ENCODE measurements around the gene ANKRD31.

The ANKRD31 gene

DNA sequence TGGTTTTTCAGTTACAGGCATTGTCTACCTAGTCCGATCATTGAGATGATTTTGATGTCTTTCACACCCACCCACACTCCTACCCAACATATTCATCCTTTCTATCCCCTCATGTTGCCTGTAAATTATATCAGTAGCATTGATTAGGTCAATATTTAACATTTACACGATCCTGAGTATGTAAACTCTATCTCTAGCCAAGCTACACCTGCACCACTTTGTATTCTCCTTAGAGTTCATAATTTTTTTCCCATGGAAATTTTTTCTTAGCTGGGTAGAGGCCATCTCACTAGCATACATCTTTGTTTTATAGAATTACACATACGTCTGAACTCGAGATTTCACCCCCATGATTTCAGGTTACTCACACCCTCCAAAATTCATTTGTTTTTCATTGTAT, 214.9 kb downstream of the ANKRD31 start:
- no peak for ATAC-seq (replicated peaks)
- H3K4me3 Mint-ChIP-seq, result no peak overlapping the region
- H3K27ac Mint-ChIP-seq, result no peak overlapping the region
- no peaks in the 10 kb centered on the region for H3K27me3 Mint-ChIP-seq
- no peaks in the 10 kb centered on the region for H3K36me3 Mint-ChIP-seq (ENCODE audit: insufficient read depth)
- H3K9me3 Mint-ChIP-seq, result no peaks in the 10 kb centered on the region
- peaks cover 14 to 41% of the 10 kb centered on the region in 2 donors for H3K4me1 Mint-ChIP-seq (ENCODE audit: low read depth in 2 of 2)
- no peak for DNase-seq

DNA sequence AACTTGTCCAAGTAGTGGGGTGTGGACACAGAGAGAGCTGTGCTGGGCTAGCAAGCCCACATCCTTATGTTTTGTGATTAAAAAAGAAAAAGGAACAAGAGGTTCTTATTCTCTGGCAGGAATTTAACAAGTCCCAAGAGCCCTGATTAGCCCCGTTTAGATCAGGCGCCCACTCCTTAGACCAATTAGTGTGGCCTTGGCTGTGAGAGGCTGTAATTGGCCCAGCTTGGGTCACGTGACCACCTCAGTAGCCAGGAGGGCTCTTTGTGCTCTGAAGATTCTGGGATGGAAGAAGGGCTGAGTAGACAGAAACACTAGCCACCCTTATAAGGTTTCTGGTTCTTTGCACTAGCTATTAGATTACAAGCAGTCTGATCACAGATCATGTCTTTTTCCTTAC, 215.5 kb downstream of the ANKRD31 start:
- Mint-ChIP-seq H3K4me1 (ENCODE audit: low read depth in 2 of 2) (peaks cover 14 to 41% of the 10 kb centered on the region in 2 donors), H3K36me3 (ENCODE audit: insufficient read depth) (no peaks in the 10 kb centered on the region), H3K27ac (no peak overlapping the region)

DNA sequence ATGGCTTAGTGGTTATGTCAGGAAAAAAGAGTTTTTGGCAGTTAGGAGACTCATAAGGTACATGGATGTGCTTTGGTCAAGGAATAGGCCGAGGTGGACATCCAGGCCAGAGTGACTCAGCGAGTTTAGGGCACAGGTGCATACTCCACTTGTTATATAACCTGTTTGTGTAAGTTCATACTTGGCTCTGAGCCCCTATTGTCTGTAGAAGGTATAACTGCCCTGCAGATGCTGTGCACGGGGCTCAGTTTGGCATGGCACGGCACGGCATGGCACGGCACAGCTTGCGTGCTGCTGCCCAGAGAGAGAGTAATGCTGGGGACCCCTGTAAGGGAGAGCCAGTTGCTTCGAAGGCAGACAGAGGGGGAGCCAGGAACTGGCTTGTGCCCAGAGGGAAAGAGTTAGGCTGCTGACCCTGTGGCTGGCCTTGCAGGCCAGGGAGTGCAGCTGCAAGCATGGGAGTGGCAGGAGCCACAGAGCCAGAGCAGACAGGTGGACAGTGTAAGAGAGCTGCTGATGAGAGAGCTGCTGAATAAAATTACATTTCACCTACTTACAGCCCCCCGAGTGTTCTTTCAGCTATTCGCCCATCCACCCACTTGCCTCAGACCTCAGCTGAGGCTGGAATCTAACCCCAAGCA, 216.5 kb downstream of the ANKRD31 start:
- H3K4me1 Mint-ChIP-seq (ENCODE audit: low read depth in 2 of 2), result peaks cover 14 to 46% of the 10 kb centered on the region in 2 donors
- H3K27me3 Mint-ChIP-seq, result no peaks in the 10 kb centered on the region
- no peak for ATAC-seq (replicated peaks)
- no peak for DNase-seq
- no peaks in the 10 kb centered on the region for H3K36me3 Mint-ChIP-seq (ENCODE audit: insufficient read depth)
- no peaks in the 10 kb centered on the region for H3K9me3 Mint-ChIP-seq
- H3K27ac Mint-ChIP-seq, result peak overlapping the region in 1 of 2 donors; percentile 26
- H3K4me3 Mint-ChIP-seq, result no peak overlapping the region

More for the DNA sequence above, 215.5 kb downstream of the ANKRD31 start:
- Mint-ChIP-seq H3K4me3 (no peak overlapping the region), H3K9me3 (no peaks in the 10 kb centered on the region), H3K27me3 (no peaks in the 10 kb centered on the region)
- ATAC-seq (replicated peaks) (no peak), DNase-seq (no peak)

DNA sequence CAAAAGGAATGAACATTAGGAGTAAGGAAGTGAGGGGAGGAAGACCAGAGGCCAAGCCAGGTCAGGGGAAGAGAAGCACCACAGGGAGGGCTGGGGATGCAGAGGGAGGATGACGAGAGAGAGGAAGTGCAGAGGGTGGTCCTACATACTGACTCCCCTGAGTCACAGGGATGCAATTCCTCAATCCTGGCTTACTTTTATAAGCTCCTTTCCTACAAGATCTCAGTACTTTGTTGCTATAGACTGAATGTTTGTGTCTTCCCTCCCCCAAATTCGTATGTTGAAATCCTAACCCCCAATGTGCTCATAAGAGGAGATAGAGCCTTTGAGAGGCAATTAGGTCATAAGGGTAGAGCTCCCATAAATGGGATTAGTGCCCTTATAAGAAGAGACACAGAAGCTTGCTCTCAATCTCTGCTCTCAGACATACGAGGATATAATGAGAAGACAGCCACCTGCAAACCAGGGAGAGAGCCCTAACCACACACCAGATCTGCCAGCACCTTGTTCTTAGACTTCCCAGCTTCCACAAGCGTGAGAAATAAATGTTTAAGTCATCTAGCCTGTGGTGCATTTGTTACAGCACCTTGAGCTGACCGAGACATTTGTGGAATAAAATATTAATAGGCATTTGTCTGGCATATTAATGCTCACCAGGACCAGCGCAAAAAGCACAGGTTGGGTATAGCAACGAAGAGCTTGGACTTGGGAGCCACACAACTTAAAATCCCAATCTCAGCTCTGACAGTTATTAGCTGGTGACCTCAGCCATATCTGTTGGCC, 217.7 kb downstream of the ANKRD31 start:
- Mint-ChIP-seq H3K4me3 (no peak overlapping the region), H3K27me3 (no peaks in the 10 kb centered on the region), H3K4me1 (ENCODE audit: low read depth in 2 of 2) (peaks cover 10 to 43% of the 10 kb centered on the region in 2 donors), H3K36me3 (ENCODE audit: insufficient read depth) (no peaks in the 10 kb centered on the region), H3K9me3 (no peaks in the 10 kb centered on the region), H3K27ac (no peak overlapping the region)
- DNase-seq (no peak), ATAC-seq (replicated peaks) (no peak)
